PFSK-1 (cell line): Measurements from ENCODE around the gene MOCOS.

Experiments
- FOXP2 ChIP-seq: optimal IDR thresholded peaks from 2 replicates; pipeline ENCODE3; 2011; ENCODE audit warnings: borderline replicate concordance, control low read depth, inconsistent platforms; ENCODE audit not compliant: insufficient read depth; ENCODE audit errors: extremely low read length, extremely low read depth
- POLR2AphosphoS5 ChIP-seq: IDR thresholded peaks from 2 replicates; pipeline ENCODE4 v1.6.1; 2012; ENCODE audit warnings: low read depth, mild to moderate bottlenecking, control low read depth, low read length, moderate library complexity
- SIN3A ChIP-seq: IDR thresholded peaks from 2 replicates; pipeline ENCODE4 v1.6.1; 2012; ENCODE audit warnings: mild to moderate bottlenecking, low read length, moderate library complexity, borderline replicate concordance; ENCODE audit not compliant: insufficient read depth
- TAF1 ChIP-seq: IDR thresholded peaks from 2 replicates; pipeline ENCODE4 v1.6.1; 2012; ENCODE audit warnings: low read length, control low read depth, borderline replicate concordance; ENCODE audit not compliant: insufficient read depth
- TF ChIP-seq, protein P1 (sequence below), 2 experiments: IDR thresholded peaks; 2 replicates each; pipeline versions ENCODE4 v1.6.1 to v1.8.0; 2011 to 2012; ENCODE audit warnings: low read depth in 2 of 2, low read length in 2 of 2, control low read depth in 1 of 2, inconsistent platforms in 1 of 2, mild to moderate bottlenecking in 1 of 2, moderate library complexity in 1 of 2; ENCODE audit not compliant: insufficient read depth in 1 of 2

The MOCOS gene

DNA sequence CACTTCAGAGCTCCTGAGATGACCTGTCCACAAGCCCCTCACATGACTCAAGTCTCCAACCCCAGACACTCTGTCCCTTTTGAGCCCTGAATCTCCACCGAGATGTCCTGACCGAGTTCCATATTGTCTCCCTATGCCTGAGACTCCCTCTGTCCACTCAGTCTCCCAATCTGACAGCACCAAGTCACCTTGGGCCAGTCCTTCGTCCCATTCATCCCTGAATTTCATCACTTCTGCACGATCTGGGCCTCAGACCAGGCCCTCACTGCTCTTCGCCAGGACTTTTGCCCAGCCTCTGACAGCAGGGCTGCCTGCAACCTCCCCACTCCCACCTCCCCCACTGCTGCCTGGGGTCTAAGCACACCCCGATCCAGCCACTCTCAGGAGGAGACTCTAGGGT is 4.3 kb upstream of the MOCOS start:
- TF ChIP-seq FOXP2 (no peak), TAF1 (no peak)

DNA sequence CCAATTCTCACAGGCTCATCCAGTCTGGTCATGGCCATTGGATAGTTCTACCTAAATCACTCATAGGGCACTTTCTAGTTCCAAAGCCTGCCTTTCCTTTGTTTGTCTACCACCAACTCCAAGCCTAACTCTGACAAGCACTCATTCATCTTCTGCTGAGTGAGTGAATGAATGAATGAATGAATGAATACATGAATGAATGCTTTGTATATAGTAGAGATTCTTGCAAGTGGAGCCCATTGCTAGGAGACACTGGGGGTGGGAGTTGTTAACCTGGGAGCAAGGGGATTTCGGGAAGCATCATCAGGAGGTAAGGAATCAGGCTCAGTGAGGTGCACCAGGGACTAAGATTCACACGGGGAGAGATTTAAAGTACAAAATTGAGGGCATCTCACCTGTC is 3.3 kb upstream of the MOCOS start:
- TF ChIP-seq, protein P1, sequence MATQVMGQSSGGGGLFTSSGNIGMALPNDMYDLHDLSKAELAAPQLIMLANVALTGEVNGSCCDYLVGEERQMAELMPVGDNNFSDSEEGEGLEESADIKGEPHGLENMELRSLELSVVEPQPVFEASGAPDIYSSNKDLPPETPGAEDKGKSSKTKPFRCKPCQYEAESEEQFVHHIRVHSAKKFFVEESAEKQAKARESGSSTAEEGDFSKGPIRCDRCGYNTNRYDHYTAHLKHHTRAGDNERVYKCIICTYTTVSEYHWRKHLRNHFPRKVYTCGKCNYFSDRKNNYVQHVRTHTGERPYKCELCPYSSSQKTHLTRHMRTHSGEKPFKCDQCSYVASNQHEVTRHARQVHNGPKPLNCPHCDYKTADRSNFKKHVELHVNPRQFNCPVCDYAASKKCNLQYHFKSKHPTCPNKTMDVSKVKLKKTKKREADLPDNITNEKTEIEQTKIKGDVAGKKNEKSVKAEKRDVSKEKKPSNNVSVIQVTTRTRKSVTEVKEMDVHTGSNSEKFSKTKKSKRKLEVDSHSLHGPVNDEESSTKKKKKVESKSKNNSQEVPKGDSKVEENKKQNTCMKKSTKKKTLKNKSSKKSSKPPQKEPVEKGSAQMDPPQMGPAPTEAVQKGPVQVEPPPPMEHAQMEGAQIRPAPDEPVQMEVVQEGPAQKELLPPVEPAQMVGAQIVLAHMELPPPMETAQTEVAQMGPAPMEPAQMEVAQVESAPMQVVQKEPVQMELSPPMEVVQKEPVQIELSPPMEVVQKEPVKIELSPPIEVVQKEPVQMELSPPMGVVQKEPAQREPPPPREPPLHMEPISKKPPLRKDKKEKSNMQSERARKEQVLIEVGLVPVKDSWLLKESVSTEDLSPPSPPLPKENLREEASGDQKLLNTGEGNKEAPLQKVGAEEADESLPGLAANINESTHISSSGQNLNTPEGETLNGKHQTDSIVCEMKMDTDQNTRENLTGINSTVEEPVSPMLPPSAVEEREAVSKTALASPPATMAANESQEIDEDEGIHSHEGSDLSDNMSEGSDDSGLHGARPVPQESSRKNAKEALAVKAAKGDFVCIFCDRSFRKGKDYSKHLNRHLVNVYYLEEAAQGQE (IDR thresholded peaks at IDR 0.05; ENCODE audit: insufficient read depth in 1 of 2, low read depth in 2 of 2, low read length in 2 of 2): no peak
- no peak for TF ChIP-seq SIN3A
- no peak for TF ChIP-seq POLR2AphosphoS5
- no peak for TF ChIP-seq FOXP2
- no peak for TF ChIP-seq TAF1

DNA sequence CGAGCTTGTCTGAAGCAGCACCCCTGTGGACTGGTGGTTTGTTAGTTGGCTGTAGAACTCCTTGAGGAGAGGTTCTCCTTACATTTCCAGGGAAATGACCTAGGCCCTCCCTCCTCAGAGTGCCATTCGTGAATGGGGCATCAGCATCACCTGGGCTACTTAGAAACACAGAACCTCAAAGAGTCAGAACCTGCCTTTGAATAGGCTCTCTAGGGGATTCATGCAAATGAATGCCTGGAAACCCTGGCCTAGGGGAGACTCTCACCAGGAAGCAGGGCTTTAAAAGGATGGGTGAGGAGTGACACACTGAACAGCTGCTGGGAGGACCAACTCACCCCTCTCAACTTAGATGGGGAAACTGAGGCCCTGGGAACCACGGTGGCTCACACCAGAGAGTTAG is 2.1 kb upstream of the MOCOS start:
- TF ChIP-seq, protein P1 (IDR thresholded peaks at IDR 0.05; ENCODE audit: insufficient read depth in 1 of 2, low read depth in 2 of 2, low read length in 2 of 2): no peak

DNA sequence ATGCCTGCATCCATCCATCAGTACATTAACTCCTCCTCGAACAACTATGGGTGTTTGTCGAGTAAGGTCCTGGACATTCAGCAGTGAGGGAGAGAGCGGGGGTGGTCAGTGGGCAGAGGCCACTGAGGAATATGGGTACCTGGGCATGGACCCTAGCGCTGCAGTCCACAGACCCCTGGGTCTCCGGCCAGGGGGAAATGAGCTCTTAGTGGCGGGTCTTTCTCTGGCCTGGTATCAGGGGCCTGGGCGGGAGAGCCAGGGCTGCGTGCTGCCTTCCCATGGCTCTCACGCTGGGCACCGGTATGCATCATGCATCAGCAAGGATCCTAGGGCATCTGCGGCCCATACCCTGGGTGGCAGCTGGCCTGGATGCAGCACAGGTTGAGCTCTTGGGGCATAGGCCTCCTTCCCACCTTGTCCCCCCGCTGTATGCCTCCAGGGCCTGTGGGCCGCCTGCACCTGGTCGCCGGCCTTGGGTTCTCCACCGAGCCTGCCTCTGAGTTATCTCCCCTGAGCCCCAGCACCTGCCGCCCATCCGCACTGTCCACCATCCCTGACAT is 1.3 kb upstream of the MOCOS start:
- TF ChIP-seq, protein P1 (IDR thresholded peaks at IDR 0.05; ENCODE audit: insufficient read depth in 1 of 2, low read depth in 2 of 2, low read length in 2 of 2): no peak
- TF ChIP-seq TAF1: no peak
- TF ChIP-seq SIN3A: no peak
- no peak for TF ChIP-seq POLR2AphosphoS5
- no peak for TF ChIP-seq FOXP2

DNA sequence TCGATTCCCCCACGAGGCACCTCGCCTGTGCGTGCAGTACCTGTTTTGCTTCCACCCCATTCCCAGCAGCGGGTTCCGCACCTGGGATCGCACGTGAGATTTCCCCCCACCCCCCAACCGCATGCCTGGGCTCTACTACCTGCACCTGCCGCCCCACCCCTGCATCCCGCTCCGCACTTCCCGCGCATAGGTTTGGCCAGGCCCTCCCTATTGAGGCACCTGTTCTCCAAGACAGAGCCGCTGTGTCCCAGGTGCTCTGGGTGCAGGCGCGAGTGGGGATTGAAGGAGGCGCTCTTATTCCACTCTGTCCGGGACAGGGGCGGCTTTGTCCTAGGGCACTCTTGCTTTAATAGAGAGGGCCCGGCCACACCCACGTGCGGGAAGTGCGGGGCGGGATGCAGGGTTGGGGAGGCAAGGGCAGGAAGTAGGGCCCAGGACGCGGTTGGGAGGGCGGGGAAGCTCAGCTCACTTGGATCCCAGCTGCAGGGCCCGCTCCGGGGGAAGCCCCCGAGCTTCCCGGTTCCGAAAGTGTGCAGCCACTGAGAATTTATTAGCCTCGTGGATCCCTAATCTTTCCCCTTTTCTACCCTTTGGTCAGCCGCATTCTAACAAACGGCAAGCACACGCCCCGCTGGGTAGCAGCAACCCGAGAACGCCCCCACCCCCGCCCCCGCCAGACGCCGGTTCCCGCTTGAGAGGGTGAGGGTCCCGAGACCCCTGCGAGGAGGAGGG is 670 bp upstream of the MOCOS start:
- TF ChIP-seq, protein P1 (IDR thresholded peaks at IDR 0.05; ENCODE audit: insufficient read depth in 1 of 2, low read depth in 2 of 2, low read length in 2 of 2): no peak
- 0 out of 2 replicates have a peak, but pooled peaks have one; percentile 18 for TF ChIP-seq SIN3A
